Gastroesophageal sphincter (tissue), 4 donors: ENCODE results near the gene CDH23. TPM values are rescaled to one million over a fixed set of nuclear protein-coding genes. Genes with fewer than 3 reads are reported as not detected.

Experiments used
- ATAC-seq: fragments of 150-250 bp; one replicate; pipeline ENCODE4 v1.9.1; 2016; ENCODE audit warnings: mild to moderate bottlenecking, moderate library complexity
- H3K27ac ChIP-seq, 4 donors: fragments of 200-600 bp; sonication (generic) in 3 of 4; 1 replicate in 3 of 4; 2 replicates in 1 of 4; pipeline ENCODE4 v1.5.1; 2016 to 2019
- H3K27me3 ChIP-seq: fragments of 200-600 bp; sonication (generic); one replicate; pipeline ENCODE4 v1.5.1; 2019
- H3K36me3 ChIP-seq, 2 donors: fragments of 200-600 bp; sonication (generic); one replicate each; pipeline ENCODE4 v1.5.1; 2019; ENCODE audit warnings: control low read depth in 1 of 2
- H3K4me1 ChIP-seq, 3 donors: fragments of 200-600 bp; sonication (generic); 1 replicate in 2 of 3; 2 replicates in 1 of 3; pipeline ENCODE4 v1.5.1; 2016 to 2019; ENCODE audit warnings: control low read depth in 2 of 3
- H3K4me3 ChIP-seq, 2 donors: fragments of 200-600 bp; sonication (generic); one replicate each; pipeline ENCODE4 v1.5.1; 2019; ENCODE audit warnings: mild to moderate bottlenecking in 1 of 2, moderate library complexity in 1 of 2
- H3K9me3 ChIP-seq, 3 donors: fragments of 200-600 bp; sonication (generic); one replicate each; pipeline ENCODE4 v1.5.1; 2017 to 2019; ENCODE audit warnings: control low read depth in 2 of 3
- EP300 ChIP-seq: sonication (generic); formaldehyde crosslinking; IDR thresholded peaks from one replicate; pipeline ENCODE4 v1.6.1; 2017; ENCODE audit warnings: antibody characterized with exemption, mild to moderate bottlenecking
- POLR2A ChIP-seq, 2 donors: fragments of 450-650 bp; IDR thresholded peaks; one replicate each; pipeline ENCODE4 v1.6.1; 2017; ENCODE audit warnings: antibody characterized with exemption in 2 of 2, mild to moderate bottlenecking in 2 of 2, moderate library complexity in 1 of 2
- POLR2AphosphoS5 ChIP-seq: sonication (generic); formaldehyde crosslinking; IDR thresholded peaks from one replicate; pipeline ENCODE4 v1.6.1; 2017; ENCODE audit warnings: antibody characterized with exemption
- WGBS, 2 donors: methylation state at CpG; one replicate each; pipeline ENCODE4 v1.1.5; 2018; ENCODE audit warnings: low coverage in 1 of 2; 5-methylcytosine and 5-hydroxymethylcytosine counted together
- total RNA-seq, 4 donors: library from RNA; depleted of rRNA; stranded (reverse); fragments of >200 nt; gene quantifications; one replicate each; pipeline ENCODE4 v1.1.0, GENCODE V29; 2016
- TF ChIP-seq, protein P1 (sequence below), 4 experiments: fragments of 200-600 bp in 2 of 4; fragments of 450-650 bp in 2 of 4; sonication (generic) in 1 of 4; IDR thresholded peaks; one replicate each; pipeline ENCODE4 v1.5.1; 2017 to 2019; ENCODE audit warnings: antibody characterized with exemption in 4 of 4, mild to moderate bottlenecking in 2 of 4, moderate library complexity in 2 of 4

Gene CDH23
- total RNA-seq, 4 donors from 2014 or later: 5.1 to 33.5 (median 16.2) TPM

DNA sequence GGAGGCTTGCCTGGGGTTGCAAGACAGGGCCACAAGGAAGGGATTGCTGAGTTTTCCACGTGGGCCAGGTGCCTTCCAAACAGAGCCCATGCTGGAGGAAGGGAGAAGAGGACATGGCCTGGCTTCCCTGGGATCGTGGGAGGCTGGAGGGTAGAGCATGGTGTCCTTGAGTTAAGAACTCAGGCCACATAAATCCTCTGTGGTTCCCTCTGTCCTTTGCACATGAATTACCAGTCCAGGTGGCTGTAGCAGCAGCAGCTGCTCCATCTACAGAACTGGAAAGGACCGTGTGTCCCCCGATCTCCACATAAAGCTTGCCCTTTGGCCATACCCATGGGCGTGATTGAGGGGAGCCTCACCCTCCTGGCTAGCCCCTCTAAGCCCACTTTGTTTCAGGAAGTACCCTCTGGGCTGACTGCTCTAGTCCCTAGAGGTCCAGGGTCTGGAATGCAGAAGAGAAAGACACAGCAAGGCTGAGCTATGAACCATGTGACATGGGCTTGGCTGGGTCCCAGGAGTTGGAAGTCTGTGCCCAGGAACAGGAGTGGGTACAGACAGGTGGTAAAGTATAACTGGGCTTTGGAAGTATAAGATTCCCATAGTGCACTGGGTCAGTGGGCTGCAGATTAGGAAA, 237.9 kb downstream of the CDH23 start:
- Histone ChIP-seq H3K36me3 (no peaks in the 10 kb centered on the region), H3K9me3 (no peaks in the 10 kb centered on the region), H3K4me1 (peaks cover 0 to 49% (median 7%) of the 10 kb centered on the region in 3 donors), H3K27me3 (no peaks in the 10 kb centered on the region), H3K4me3 (no peak overlapping the region), H3K27ac (peak overlapping the region in 1 of 4 donors; percentile 20)
- no peak for ATAC-seq
- TF ChIP-seq, protein P1, sequence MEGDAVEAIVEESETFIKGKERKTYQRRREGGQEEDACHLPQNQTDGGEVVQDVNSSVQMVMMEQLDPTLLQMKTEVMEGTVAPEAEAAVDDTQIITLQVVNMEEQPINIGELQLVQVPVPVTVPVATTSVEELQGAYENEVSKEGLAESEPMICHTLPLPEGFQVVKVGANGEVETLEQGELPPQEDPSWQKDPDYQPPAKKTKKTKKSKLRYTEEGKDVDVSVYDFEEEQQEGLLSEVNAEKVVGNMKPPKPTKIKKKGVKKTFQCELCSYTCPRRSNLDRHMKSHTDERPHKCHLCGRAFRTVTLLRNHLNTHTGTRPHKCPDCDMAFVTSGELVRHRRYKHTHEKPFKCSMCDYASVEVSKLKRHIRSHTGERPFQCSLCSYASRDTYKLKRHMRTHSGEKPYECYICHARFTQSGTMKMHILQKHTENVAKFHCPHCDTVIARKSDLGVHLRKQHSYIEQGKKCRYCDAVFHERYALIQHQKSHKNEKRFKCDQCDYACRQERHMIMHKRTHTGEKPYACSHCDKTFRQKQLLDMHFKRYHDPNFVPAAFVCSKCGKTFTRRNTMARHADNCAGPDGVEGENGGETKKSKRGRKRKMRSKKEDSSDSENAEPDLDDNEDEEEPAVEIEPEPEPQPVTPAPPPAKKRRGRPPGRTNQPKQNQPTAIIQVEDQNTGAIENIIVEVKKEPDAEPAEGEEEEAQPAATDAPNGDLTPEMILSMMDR (IDR thresholded peaks at IDR 0.05): no peak
- TF ChIP-seq EP300 (no peak), POLR2A (IDR thresholded peaks at IDR 0.05) (no peak)
- WGBS, 2 donors: 81 to 86% methylated on average over 2 to 4 of the region's 5 CpGs

DNA sequence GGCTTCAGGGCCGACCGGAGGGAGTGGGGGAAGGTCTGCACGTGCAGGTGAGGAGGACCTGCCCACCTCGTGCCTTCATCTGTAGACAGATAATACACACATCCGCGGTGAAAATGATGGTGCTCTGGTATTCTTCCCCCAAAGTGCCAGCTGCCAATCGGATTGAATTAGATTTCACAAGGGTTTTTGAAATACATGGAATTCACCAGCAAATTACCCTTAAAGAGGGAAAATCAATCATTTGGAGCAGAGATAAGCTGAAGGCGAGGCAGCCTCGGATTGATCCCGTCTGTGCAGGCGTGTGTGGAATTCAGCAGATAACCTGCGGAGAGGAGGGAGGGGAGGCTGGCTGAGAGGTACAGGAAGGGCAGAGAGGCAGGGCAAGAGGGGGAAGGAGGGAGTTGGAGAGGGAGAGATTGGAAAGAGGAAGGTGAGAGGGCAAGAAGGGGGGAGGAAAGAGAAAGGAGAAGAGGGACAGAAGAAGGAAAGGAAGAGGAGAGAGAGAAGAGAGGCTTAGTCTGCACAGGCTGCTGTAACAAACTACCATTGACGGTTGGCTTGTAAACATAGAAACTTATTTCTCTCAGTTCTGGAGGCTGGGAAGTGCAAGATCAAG, 238.6 kb downstream of the CDH23 start:
- 76% methylated on average over 12 of the region's 13 CpGs for WGBS, 2 donors
- Histone ChIP-seq H3K27ac (no peak overlapping the region), H3K27me3 (no peaks in the 10 kb centered on the region), H3K4me3 (no peak overlapping the region), H3K4me1 (peaks cover 0 to 42% (median 7%) of the 10 kb centered on the region in 3 donors), H3K36me3 (no peaks in the 10 kb centered on the region), H3K9me3 (no peaks in the 10 kb centered on the region)
- no peak for ATAC-seq
- TF ChIP-seq EP300 (no peak), POLR2A (IDR thresholded peaks at IDR 0.05) (no peak), POLR2AphosphoS5 (no peak)
- TF ChIP-seq, protein P1 (IDR thresholded peaks at IDR 0.05): no peak

DNA sequence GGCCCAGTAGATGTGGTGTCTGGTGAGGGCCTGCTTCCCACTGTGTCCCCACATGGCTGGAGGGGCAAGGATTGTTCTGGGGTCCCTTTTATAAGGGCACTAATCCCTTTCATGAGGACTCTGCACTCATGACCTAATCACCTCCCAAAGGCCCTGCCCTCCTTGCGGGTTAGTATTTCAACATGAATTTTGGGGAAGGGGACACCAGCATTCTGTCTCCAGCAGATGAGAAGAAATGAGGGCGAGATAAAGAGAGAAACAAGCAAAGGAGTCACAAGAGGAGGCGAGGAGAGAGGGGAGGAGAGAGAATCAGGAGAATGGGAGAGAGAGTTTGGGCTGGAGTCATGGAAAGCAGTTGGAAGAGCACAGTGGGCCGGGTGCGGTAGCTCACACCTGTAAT, 239.1 kb downstream of the CDH23 start:
- ATAC-seq: no peak
- Histone ChIP-seq H3K4me3 (no peak overlapping the region), H3K4me1 (peaks cover 0 to 36% (median 7%) of the 10 kb centered on the region in 3 donors), H3K27me3 (no peaks in the 10 kb centered on the region), H3K36me3 (no peaks in the 10 kb centered on the region), H3K27ac (no peak overlapping the region), H3K9me3 (no peaks in the 10 kb centered on the region)
- TF ChIP-seq EP300 (no peak), POLR2A (IDR thresholded peaks at IDR 0.05) (no peak), POLR2AphosphoS5 (no peak)
- TF ChIP-seq, protein P1 (IDR thresholded peaks at IDR 0.05): no peak
- WGBS, 2 donors: 92 to 100% methylated on average over 2 to 5 of the region's 5 CpGs

DNA sequence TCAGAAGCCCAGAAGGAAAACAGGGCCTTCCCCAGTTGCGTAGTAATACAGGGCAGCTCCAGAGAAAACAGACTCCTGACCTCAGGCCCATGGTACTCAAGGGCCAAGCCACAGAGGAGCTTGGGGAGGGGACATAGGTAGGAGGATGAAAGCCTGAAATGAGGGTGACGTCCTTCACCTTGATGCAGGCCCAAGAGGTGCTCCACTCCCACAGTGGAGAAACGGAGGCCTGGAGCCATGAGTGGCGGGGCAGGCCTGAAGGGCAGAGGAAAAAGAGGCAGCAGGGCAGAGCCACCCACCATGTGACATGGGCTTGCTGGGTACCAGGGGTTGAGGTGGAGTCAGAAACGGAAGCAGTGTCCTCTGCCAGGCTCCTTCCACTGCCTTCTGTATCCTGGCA, 239.9 kb downstream of the CDH23 start:
- 92% methylated on average over 5 of the region's 5 CpGs; no CpG with 5 or more reads in 1 of the 2 donors for WGBS, 2 donors
- no peak for TF ChIP-seq EP300
- no peak for TF ChIP-seq POLR2A (IDR thresholded peaks at IDR 0.05)
- TF ChIP-seq, protein P1 (IDR thresholded peaks at IDR 0.05): no peak
- no peak for TF ChIP-seq POLR2AphosphoS5
- no peak for ATAC-seq
- H3K4me1 ChIP-seq: peaks cover 0 to 29% (median 7%) of the 10 kb centered on the region in 3 donors
- no peaks in the 10 kb centered on the region for H3K36me3 ChIP-seq
- H3K9me3 ChIP-seq: no peaks in the 10 kb centered on the region
- H3K27ac ChIP-seq: no peak overlapping the region
- H3K4me3 ChIP-seq: no peak overlapping the region
- no peaks in the 10 kb centered on the region for H3K27me3 ChIP-seq

DNA sequence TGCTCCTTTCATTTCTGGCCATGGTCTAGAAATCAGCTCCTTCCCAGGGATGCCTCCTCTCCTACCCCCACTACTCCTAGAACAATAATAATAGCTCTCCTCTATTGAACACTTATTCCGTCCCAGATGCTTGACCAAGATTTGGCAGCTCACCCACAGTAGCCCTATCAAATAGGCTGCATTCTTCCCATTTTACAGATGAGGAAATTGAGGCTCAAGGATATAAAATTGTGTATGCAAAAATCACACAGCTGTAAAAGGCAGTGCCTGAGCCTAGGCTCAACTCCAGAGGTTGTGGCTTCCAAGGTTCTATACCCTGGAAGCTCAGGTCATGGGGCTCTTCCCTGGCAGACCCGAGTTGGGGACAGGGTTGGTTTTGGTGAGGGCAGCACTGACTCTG, 240.6 kb downstream of the CDH23 start:
- no peaks in the 10 kb centered on the region for H3K9me3 ChIP-seq
- no peak for ATAC-seq
- H3K4me3 ChIP-seq: no peak overlapping the region
- 80 to 100% methylated on average over 1 of the region's 2 CpGs for WGBS, 2 donors
- H3K4me1 ChIP-seq: peaks cover 0 to 22% (median 7%) of the 10 kb centered on the region in 3 donors
- H3K27ac ChIP-seq: no peak overlapping the region
- H3K36me3 ChIP-seq: no peaks in the 10 kb centered on the region
- no peaks in the 10 kb centered on the region for H3K27me3 ChIP-seq
- TF ChIP-seq EP300: no peak
- TF ChIP-seq POLR2A (IDR thresholded peaks at IDR 0.05): no peak
- no peak for TF ChIP-seq POLR2AphosphoS5
- TF ChIP-seq, protein P1 (IDR thresholded peaks at IDR 0.05): no peak
